ENCODE data around the gene TBCK. TPM values are rescaled to one million over a fixed set of nuclear protein-coding genes. Genes with fewer than 3 reads are reported as not detected.

The TBCK gene
- total and polyA plus RNA-seq, 2 of the 8 experiments (the other 6 are each of a cell fraction or from before 2014, with no cell fraction given), result 10.2 to 18.7 TPM

DNA sequence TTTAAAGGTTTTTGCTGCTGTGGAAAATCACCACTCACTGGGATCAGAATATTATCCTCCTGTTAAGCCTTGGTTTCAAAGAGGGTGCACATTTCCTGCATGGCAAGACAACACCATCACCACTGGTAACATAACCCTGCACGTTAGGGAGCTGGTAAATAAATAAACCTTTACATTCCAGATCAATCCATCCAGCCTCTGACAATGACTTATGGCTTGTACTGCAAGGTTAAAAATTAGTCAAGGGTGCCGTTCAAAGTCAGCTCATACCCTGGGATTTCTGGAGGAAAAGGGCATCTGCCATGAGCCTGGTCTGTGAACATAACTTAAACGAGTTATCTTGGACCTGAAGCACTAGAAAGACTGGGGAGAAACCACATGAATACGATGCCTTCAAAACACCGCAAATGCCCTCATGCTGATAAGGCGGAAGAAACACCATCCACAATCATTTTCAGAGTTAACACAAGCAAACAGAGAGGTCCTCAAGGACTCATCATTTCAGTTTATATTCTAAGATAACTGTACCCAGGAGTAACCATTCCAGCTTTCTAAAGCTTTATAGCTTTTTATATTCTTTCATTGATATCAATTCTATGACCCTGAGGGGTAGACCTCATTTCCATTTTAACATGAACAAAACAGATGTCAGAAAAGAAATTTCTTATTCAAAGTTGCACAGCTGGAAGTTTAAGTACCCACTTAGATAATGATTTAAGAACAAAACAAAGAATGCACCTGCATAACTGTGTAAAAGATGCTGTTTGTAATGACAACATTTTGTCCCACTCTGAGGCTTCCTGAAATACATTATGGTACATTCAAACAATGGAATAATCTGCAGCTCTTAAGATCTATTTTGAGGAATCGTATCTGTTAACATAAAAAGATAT is 317.6 kb downstream of the TBCK start (continued):
- TF ChIP-seq, protein P1, sequence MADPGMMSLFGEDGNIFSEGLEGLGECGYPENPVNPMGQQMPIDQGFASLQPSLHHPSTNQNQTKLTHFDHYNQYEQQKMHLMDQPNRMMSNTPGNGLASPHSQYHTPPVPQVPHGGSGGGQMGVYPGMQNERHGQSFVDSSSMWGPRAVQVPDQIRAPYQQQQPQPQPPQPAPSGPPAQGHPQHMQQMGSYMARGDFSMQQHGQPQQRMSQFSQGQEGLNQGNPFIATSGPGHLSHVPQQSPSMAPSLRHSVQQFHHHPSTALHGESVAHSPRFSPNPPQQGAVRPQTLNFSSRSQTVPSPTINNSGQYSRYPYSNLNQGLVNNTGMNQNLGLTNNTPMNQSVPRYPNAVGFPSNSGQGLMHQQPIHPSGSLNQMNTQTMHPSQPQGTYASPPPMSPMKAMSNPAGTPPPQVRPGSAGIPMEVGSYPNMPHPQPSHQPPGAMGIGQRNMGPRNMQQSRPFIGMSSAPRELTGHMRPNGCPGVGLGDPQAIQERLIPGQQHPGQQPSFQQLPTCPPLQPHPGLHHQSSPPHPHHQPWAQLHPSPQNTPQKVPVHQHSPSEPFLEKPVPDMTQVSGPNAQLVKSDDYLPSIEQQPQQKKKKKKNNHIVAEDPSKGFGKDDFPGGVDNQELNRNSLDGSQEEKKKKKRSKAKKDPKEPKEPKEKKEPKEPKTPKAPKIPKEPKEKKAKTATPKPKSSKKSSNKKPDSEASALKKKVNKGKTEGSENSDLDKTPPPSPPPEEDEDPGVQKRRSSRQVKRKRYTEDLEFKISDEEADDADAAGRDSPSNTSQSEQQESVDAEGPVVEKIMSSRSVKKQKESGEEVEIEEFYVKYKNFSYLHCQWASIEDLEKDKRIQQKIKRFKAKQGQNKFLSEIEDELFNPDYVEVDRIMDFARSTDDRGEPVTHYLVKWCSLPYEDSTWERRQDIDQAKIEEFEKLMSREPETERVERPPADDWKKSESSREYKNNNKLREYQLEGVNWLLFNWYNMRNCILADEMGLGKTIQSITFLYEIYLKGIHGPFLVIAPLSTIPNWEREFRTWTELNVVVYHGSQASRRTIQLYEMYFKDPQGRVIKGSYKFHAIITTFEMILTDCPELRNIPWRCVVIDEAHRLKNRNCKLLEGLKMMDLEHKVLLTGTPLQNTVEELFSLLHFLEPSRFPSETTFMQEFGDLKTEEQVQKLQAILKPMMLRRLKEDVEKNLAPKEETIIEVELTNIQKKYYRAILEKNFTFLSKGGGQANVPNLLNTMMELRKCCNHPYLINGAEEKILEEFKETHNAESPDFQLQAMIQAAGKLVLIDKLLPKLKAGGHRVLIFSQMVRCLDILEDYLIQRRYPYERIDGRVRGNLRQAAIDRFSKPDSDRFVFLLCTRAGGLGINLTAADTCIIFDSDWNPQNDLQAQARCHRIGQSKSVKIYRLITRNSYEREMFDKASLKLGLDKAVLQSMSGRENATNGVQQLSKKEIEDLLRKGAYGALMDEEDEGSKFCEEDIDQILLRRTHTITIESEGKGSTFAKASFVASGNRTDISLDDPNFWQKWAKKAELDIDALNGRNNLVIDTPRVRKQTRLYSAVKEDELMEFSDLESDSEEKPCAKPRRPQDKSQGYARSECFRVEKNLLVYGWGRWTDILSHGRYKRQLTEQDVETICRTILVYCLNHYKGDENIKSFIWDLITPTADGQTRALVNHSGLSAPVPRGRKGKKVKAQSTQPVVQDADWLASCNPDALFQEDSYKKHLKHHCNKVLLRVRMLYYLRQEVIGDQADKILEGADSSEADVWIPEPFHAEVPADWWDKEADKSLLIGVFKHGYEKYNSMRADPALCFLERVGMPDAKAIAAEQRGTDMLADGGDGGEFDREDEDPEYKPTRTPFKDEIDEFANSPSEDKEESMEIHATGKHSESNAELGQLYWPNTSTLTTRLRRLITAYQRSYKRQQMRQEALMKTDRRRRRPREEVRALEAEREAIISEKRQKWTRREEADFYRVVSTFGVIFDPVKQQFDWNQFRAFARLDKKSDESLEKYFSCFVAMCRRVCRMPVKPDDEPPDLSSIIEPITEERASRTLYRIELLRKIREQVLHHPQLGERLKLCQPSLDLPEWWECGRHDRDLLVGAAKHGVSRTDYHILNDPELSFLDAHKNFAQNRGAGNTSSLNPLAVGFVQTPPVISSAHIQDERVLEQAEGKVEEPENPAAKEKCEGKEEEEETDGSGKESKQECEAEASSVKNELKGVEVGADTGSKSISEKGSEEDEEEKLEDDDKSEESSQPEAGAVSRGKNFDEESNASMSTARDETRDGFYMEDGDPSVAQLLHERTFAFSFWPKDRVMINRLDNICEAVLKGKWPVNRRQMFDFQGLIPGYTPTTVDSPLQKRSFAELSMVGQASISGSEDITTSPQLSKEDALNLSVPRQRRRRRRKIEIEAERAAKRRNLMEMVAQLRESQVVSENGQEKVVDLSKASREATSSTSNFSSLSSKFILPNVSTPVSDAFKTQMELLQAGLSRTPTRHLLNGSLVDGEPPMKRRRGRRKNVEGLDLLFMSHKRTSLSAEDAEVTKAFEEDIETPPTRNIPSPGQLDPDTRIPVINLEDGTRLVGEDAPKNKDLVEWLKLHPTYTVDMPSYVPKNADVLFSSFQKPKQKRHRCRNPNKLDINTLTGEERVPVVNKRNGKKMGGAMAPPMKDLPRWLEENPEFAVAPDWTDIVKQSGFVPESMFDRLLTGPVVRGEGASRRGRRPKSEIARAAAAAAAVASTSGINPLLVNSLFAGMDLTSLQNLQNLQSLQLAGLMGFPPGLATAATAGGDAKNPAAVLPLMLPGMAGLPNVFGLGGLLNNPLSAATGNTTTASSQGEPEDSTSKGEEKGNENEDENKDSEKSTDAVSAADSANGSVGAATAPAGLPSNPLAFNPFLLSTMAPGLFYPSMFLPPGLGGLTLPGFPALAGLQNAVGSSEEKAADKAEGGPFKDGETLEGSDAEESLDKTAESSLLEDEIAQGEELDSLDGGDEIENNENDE (IDR thresholded peaks at IDR 0.05; ENCODE audit: insufficient replicate concordance, low read length), result no peak
- TF ChIP-seq JUN (IDR thresholded peaks at IDR 0.05; ENCODE audit: low read depth, low read length) (no peak), NANOG (IDR thresholded peaks at IDR 0.05; ENCODE audit: insufficient read depth, low read depth, low read length, poor library complexity, severe bottlenecking) (peak; percentile 14), BACH1 (IDR thresholded peaks at IDR 0.05; ENCODE audit: low read length) (no peak), MAFK (IDR thresholded peaks at IDR 0.05; ENCODE audit: low read depth, low read length) (no peak), E2F6 (IDR thresholded peaks at IDR 0.05) (0 out of 2 replicates have a peak, but pooled peaks have one; percentile 14), YY1 (IDR thresholded peaks at IDR 0.05; ENCODE audit: low read depth, low read length) (no peak)
